Fibroblast of lung (primary cell): Measurements from ENCODE around the gene ARHGAP5. TPM values are rescaled to one million over a fixed set of nuclear protein-coding genes. Genes with fewer than 3 reads are reported as not detected.

ENCODE experiments used
- DNase-seq, 2 donors: peaks; one replicate each; pipeline versions ENCODE4 v3.0.0 to v3.0.0-alpha.2; 2010; ENCODE audit warnings: low read depth in 2 of 2
- H2AFZ ChIP-seq: 2 replicates; pipeline ENCODE4 v1.5.1; 2012; ENCODE audit warnings: low read length, control low read depth, inconsistent platforms
- H3K27ac ChIP-seq: 2 replicates; pipeline ENCODE4 v1.5.1; 2011; ENCODE audit warnings: low read length, control low read depth; ENCODE audit not compliant: insufficient read depth
- H3K27me3 ChIP-seq: 2 replicates; pipeline ENCODE4 v1.5.1; 2011; ENCODE audit warnings: mild to moderate bottlenecking, low read length; ENCODE audit not compliant: control insufficient read depth, insufficient read depth
- H3K36me3 ChIP-seq: 2 replicates; pipeline ENCODE4 v1.5.1; 2011; ENCODE audit warnings: low read length; ENCODE audit not compliant: control insufficient read depth, insufficient read depth
- H3K4me1 ChIP-seq: 2 replicates; pipeline ENCODE4 v1.5.1; 2011; ENCODE audit warnings: low read length; ENCODE audit not compliant: control insufficient read depth, insufficient read depth; ENCODE audit errors: extremely low read depth
- H3K4me2 ChIP-seq: 2 replicates; pipeline ENCODE4 v1.5.1; 2011; ENCODE audit warnings: low read length, control low read depth; ENCODE audit not compliant: insufficient read depth; ENCODE audit errors: extremely low read depth
- H3K4me3 ChIP-seq, 4 experiments: fragments of 200-600 bp in 1 of 4; sonication (generic) in 1 of 4; replicated peaks in 1 of 4; 2 replicates each; pipeline ENCODE4 v1.5.1; 2011 to 2016; ENCODE audit warnings: low read length in 4 of 4, low read depth in 3 of 4, mild to moderate bottlenecking in 3 of 4, control low read depth in 2 of 4, inconsistent platforms in 1 of 4, mixed read lengths in 1 of 4; ENCODE audit not compliant: insufficient read depth in 1 of 4; ENCODE audit errors: control extremely low read depth in 1 of 4
- H3K79me2 ChIP-seq: 2 replicates; pipeline ENCODE4 v1.5.1; 2012; ENCODE audit warnings: mild to moderate bottlenecking, low read length, inconsistent platforms; ENCODE audit not compliant: control insufficient read depth, insufficient read depth
- H3K9ac ChIP-seq: 2 replicates; pipeline ENCODE4 v1.5.1; 2011; ENCODE audit warnings: mild to moderate bottlenecking, low read length, control low read depth; ENCODE audit not compliant: insufficient read depth
- H3K9me3 ChIP-seq: 2 replicates; pipeline ENCODE4 v1.5.1; 2012; ENCODE audit warnings: low read depth, low read length; ENCODE audit not compliant: control insufficient read depth, insufficient read depth
- H4K20me1 ChIP-seq: 2 replicates; pipeline ENCODE4 v1.5.1; 2011; ENCODE audit warnings: low read length; ENCODE audit not compliant: control insufficient read depth, insufficient read depth; ENCODE audit errors: extremely low read depth
- EZH2 ChIP-seq: IDR thresholded peaks from 2 replicates; pipeline ENCODE4 v1.5.1; 2012; ENCODE audit warnings: low read length, control low read depth, mild to moderate bottlenecking; ENCODE audit errors: missing control alignments
- polyA plus RNA-seq, 2 donors: library from polyadenylated mRNA; depleted of rRNA in 1 of 2; stranded (reverse) in 1 of 2; unstranded in 1 of 2; fragments of >200 nt; gene quantifications; 2 replicates each; pipeline ENCODE4 v1.2.1, GENCODE V29; 2011 to 2012; ENCODE audit warnings: missing spikeins in 1 of 2
- total RNA-seq: library from RNA; depleted of rRNA; stranded (reverse); fragments of >200 nt; gene quantifications from 2 replicates; pipeline ENCODE4 v1.2.1, GENCODE V29; 2014
- TF ChIP-seq, protein P1 (sequence below), 2 donors: IDR thresholded peaks in 1 of 2; conservative IDR thresholded peaks in 1 of 2; 1 replicate in 1 of 2; 2 replicates in 1 of 2; pipeline ENCODE4 v1.5.1; 2011 to 2012; ENCODE audit warnings: low read length in 2 of 2, control low read depth in 1 of 2, inconsistent platforms in 1 of 2, low read depth in 1 of 2, mild to moderate bottlenecking in 1 of 2

ARHGAP5 gene
- total and polyA plus RNA-seq, 2 donors (not counting 1 experiment from before 2014, with no cell fraction given), result 37.0 to 68.4 TPM

DNA sequence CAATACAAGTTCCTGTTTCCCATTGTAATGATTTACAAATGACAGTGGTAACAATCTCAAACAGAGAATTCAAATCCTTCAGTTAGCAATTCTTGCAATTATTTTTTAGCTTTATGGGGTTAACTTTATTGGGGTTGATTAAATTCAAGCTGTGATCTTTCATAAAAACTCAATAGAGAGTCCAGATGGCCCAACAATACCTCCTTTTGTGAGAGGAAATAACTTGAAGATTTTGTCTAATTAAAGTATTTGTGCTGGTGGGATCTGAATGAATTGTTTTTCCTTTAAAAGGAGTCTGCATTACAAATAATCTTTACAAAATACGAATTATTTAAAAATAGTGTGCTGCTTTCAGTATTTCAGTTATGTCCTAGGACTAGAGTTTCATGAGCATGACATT, 4.4 kb upstream of the ARHGAP5 start:
- Histone ChIP-seq H3K27me3 (no peaks in the 10 kb centered on the region), H3K9ac (no peak overlapping the region), H3K4me3 (no peak overlapping the region), H3K4me1 (peaks cover 3% of the 10 kb centered on the region), H3K4me2 (no peak overlapping the region), H3K36me3 (no peaks in the 10 kb centered on the region), H3K27ac (no peak overlapping the region), H3K79me2 (peaks cover 2% of the 10 kb centered on the region), H4K20me1 (no peaks in the 10 kb centered on the region), H3K9me3 (no peaks in the 10 kb centered on the region), H2AFZ (no peak overlapping the region)
- DNase-seq, result no peak
- no peak for TF ChIP-seq EZH2
- TF ChIP-seq, protein P1, sequence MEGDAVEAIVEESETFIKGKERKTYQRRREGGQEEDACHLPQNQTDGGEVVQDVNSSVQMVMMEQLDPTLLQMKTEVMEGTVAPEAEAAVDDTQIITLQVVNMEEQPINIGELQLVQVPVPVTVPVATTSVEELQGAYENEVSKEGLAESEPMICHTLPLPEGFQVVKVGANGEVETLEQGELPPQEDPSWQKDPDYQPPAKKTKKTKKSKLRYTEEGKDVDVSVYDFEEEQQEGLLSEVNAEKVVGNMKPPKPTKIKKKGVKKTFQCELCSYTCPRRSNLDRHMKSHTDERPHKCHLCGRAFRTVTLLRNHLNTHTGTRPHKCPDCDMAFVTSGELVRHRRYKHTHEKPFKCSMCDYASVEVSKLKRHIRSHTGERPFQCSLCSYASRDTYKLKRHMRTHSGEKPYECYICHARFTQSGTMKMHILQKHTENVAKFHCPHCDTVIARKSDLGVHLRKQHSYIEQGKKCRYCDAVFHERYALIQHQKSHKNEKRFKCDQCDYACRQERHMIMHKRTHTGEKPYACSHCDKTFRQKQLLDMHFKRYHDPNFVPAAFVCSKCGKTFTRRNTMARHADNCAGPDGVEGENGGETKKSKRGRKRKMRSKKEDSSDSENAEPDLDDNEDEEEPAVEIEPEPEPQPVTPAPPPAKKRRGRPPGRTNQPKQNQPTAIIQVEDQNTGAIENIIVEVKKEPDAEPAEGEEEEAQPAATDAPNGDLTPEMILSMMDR (conservative IDR thresholded peaks at IDR 0.05 in 1 of 2, IDR thresholded peaks at IDR 0.05 in 1 of 2; ENCODE audit: low read depth in 1 of 2, low read length in 2 of 2), result no peak

DNA sequence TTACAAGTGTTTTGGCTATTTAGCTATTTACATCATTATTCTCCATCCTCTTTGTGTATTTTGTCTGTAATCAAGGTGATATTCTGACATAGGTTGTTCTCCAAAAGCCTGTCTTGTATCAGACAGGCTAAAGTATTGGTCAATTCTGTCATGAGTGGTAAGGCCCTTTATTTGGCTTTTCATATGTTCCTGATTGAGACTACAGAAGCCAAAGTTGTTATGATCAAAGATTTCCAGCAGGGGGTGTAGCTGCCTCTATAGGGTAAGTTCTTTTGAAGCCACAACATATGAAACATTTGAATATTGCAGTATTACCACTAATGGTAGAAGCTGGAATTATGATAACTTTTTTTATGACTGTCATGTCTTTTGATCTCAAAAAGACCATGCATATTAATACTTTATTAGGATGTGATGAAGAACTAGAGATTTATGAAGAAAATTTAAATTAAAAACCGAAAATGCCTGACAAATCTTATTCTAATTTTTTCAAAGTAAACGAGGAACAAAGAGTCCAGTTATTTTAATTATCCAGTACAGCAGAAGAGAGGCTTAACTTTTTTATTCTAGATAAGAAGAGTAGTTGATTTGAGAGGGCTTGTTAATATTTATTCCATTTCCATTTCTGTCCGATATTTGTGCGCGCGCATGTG, 3.4 kb upstream of the ARHGAP5 start:
- Histone ChIP-seq H2AFZ (no peak overlapping the region), H3K9me3 (no peaks in the 10 kb centered on the region), H3K4me2 (no peak overlapping the region), H3K9ac (no peak overlapping the region), H3K27me3 (no peaks in the 10 kb centered on the region), H4K20me1 (no peaks in the 10 kb centered on the region), H3K4me3 (no peak overlapping the region), H3K79me2 (peaks cover 12% of the 10 kb centered on the region), H3K4me1 (peaks cover 3% of the 10 kb centered on the region), H3K36me3 (no peaks in the 10 kb centered on the region), H3K27ac (no peak overlapping the region)
- no peak for TF ChIP-seq EZH2
- TF ChIP-seq, protein P1 (conservative IDR thresholded peaks at IDR 0.05 in 1 of 2, IDR thresholded peaks at IDR 0.05 in 1 of 2; ENCODE audit: low read depth in 1 of 2, low read length in 2 of 2), result peak; percentile 53 to 70
- DNase-seq, result peak; percentile 69 to 91

GRCh38 chr14:32074887-32075572, 2.1 kb upstream of the ARHGAP5 start:
- Histone ChIP-seq H4K20me1 (peaks cover 4% of the 10 kb centered on the region), H3K9me3 (no peaks in the 10 kb centered on the region), H3K4me3 (peak overlapping the region; percentile 76 to 99 (median 92)), H3K36me3 (no peaks in the 10 kb centered on the region), H3K4me1 (peaks cover 5% of the 10 kb centered on the region), H3K27me3 (no peaks in the 10 kb centered on the region), H3K27ac (no peak overlapping the region), H3K79me2 (peaks cover 23% of the 10 kb centered on the region), H3K9ac (no peak overlapping the region), H2AFZ (no peak overlapping the region), H3K4me2 (peak overlapping the region; percentile 99)
- TF ChIP-seq, protein P1 (conservative IDR thresholded peaks at IDR 0.05 in 1 of 2, IDR thresholded peaks at IDR 0.05 in 1 of 2; ENCODE audit: low read depth in 1 of 2, low read length in 2 of 2), result no peak
- TF ChIP-seq EZH2, result no peak
- DNase-seq, result peak in 1 of 2 donors; percentile 41
